Ishikawa (cell line): ENCODE measurements around the gene SYNJ1.

Source experiments
- CEBPB ChIP-seq: IDR thresholded peaks from 2 replicates; pipeline ENCODE4 v1.6.1; 2012
- NFIC ChIP-seq: IDR thresholded peaks from 2 replicates; pipeline ENCODE4 v1.6.1; 2012
- TF ChIP-seq, protein P1 (sequence below): IDR thresholded peaks from 2 replicates; pipeline ENCODE4 v1.6.1; 2012; ENCODE audit warnings: low read depth, mild to moderate bottlenecking
- TF ChIP-seq, protein P2 (sequence below): IDR thresholded peaks from 2 replicates; pipeline ENCODE4 v1.6.1; 2012

DNA sequence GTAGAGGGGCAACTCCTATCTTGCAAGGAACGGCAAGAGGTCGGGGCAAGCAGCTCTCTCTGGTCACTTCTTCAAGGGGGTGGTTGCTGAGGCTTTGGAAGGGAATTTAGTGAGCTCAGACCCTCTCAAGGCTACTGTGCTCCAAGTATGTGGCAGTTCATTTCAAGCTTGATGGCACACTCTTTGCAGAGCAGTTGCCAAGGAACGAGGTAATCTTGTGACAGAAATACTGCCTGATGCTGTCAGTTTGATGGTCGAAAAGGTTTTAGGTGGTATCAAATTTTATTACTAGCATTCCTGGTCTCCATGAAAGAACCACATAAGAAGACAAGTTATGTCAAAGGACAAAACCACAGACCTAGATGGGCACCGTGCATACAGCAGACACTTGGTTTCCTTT is 128.7 kb downstream of the SYNJ1 start:
- TF ChIP-seq NFIC (no peak), CEBPB (no peak)
- TF ChIP-seq, protein P1, sequence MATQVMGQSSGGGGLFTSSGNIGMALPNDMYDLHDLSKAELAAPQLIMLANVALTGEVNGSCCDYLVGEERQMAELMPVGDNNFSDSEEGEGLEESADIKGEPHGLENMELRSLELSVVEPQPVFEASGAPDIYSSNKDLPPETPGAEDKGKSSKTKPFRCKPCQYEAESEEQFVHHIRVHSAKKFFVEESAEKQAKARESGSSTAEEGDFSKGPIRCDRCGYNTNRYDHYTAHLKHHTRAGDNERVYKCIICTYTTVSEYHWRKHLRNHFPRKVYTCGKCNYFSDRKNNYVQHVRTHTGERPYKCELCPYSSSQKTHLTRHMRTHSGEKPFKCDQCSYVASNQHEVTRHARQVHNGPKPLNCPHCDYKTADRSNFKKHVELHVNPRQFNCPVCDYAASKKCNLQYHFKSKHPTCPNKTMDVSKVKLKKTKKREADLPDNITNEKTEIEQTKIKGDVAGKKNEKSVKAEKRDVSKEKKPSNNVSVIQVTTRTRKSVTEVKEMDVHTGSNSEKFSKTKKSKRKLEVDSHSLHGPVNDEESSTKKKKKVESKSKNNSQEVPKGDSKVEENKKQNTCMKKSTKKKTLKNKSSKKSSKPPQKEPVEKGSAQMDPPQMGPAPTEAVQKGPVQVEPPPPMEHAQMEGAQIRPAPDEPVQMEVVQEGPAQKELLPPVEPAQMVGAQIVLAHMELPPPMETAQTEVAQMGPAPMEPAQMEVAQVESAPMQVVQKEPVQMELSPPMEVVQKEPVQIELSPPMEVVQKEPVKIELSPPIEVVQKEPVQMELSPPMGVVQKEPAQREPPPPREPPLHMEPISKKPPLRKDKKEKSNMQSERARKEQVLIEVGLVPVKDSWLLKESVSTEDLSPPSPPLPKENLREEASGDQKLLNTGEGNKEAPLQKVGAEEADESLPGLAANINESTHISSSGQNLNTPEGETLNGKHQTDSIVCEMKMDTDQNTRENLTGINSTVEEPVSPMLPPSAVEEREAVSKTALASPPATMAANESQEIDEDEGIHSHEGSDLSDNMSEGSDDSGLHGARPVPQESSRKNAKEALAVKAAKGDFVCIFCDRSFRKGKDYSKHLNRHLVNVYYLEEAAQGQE, result no peak
- TF ChIP-seq, protein P2, sequence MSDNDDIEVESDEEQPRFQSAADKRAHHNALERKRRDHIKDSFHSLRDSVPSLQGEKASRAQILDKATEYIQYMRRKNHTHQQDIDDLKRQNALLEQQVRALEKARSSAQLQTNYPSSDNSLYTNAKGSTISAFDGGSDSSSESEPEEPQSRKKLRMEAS, result no peak
